Stomach (tissue), 4 donors: ENCODE results near the gene CCDC71.

ENCODE experiments used
- CTCF ChIP-seq, 7 experiments: fragments of 450-650 bp in 4 of 7; fragments of 200-600 bp in 3 of 7; sonication (generic) in 3 of 7; IDR thresholded peaks; one replicate each; pipeline ENCODE4 v1.5.1; 2016 to 2019; ENCODE audit warnings: antibody characterized with exemption in 7 of 7, control low read depth in 2 of 7, mild to moderate bottlenecking in 1 of 7
- EP300 ChIP-seq: sonication (generic); formaldehyde crosslinking; IDR thresholded peaks from one replicate; pipeline ENCODE4 v1.6.1; 2017; ENCODE audit warnings: antibody characterized with exemption

- no peak for TF ChIP-seq CTCF (IDR thresholded peaks at IDR 0.05)
- no peak for TF ChIP-seq EP300
Measured at GRCh38 chr3:49131040-49131439, 35.1 kb downstream of the CCDC71 start.
